ENCODE measurements around the gene CLASP1.

DNA sequence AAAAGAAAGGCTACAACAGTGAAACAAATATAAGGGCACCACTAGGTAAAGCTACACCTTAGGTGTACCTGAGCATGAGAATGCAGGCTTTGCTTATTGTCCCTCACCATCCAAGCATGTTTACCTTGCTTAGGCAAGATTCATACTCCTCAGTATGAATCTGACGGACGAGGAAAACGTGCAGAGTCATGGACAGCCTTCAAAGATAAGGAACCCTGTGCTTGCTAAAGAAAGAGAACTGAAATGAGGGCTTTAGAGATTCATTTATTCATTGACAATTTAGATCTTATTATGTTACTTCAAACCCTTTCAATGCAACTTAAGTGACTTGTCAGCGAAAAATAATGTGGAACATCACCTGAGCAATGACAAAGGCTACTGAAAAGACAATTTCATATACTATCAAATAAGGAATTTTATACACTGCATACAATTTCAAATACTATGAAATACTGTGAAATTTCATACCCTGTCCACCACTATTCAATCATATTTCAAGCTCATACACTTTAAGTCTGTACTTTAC, 21.7 kb downstream of the CLASP1 start:
- TF ChIP-seq, protein P1, sequence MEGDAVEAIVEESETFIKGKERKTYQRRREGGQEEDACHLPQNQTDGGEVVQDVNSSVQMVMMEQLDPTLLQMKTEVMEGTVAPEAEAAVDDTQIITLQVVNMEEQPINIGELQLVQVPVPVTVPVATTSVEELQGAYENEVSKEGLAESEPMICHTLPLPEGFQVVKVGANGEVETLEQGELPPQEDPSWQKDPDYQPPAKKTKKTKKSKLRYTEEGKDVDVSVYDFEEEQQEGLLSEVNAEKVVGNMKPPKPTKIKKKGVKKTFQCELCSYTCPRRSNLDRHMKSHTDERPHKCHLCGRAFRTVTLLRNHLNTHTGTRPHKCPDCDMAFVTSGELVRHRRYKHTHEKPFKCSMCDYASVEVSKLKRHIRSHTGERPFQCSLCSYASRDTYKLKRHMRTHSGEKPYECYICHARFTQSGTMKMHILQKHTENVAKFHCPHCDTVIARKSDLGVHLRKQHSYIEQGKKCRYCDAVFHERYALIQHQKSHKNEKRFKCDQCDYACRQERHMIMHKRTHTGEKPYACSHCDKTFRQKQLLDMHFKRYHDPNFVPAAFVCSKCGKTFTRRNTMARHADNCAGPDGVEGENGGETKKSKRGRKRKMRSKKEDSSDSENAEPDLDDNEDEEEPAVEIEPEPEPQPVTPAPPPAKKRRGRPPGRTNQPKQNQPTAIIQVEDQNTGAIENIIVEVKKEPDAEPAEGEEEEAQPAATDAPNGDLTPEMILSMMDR (IDR thresholded peaks at IDR 0.05) = no peak
- TF ChIP-seq POLR2A (IDR thresholded peaks at IDR 0.05) (no peak), POLR2AphosphoS5 (IDR thresholded peaks at IDR 0.05) (no peak)
